NT2/D1 (cell line): ENCODE results near the gene ZSWIM4.
"Not testable (repeated sequence)": the region's sequence is repeated elsewhere in the genome, so short reads cannot be mapped to it uniquely, and the experiment has no call there.

Experiments
- DNase-seq: peaks from one replicate; pipeline ENCODE4 v3.0.0-alpha.2; 2011; ENCODE audit warnings: low read depth, low spot score
- H3K27me3 ChIP-seq: 2 replicates; pipeline ENCODE4 v1.6.0; 2011; ENCODE audit warnings: mild to moderate bottlenecking; ENCODE audit not compliant: insufficient read length, insufficient read depth
- H3K36me3 ChIP-seq: 2 replicates; pipeline ENCODE4 v1.6.1; 2011; ENCODE audit warnings: mild to moderate bottlenecking, low read length, mixed read lengths; ENCODE audit not compliant: insufficient read depth, insufficient read length
- H3K4me1 ChIP-seq: 2 replicates; pipeline ENCODE4 v1.5.1; 2011; ENCODE audit not compliant: insufficient read depth, insufficient read length
- H3K4me3 ChIP-seq: 2 replicates; pipeline ENCODE4 v1.5.1; 2011; ENCODE audit warnings: low read depth; ENCODE audit not compliant: insufficient read length
- H3K9ac ChIP-seq: 2 replicates; pipeline ENCODE4 v1.6.0; 2011; ENCODE audit warnings: low read depth; ENCODE audit not compliant: insufficient read length
- H3K9me3 ChIP-seq: 2 replicates; pipeline ENCODE4 v1.5.1; 2011; ENCODE audit warnings: mild to moderate bottlenecking, low read length; ENCODE audit not compliant: insufficient read depth
- SUZ12 ChIP-seq: IDR thresholded peaks from 2 replicates; pipeline ENCODE4 v1.6.1; 2011; ENCODE audit not compliant: insufficient read length, insufficient read depth; ENCODE audit errors: extremely low read depth
- YY1 ChIP-seq: IDR thresholded peaks from 2 replicates; pipeline ENCODE4 v1.6.1; 2011; ENCODE audit not compliant: insufficient read length, insufficient read depth
- ZNF274 ChIP-seq: IDR thresholded peaks from 2 replicates; pipeline ENCODE4 v1.6.1; 2011; ENCODE audit warnings: mild to moderate bottlenecking, low read depth, low read length

Gene ZSWIM4

GRCh38 chr19:13778398-13778797, 16.8 kb upstream of the ZSWIM4 start:
- DNase-seq, result no peak
- Histone ChIP-seq H3K9me3 (peaks cover 5% of the 10 kb centered on the region; the same call in 1 of the 2 replicates), H3K27me3 (no peaks in the 10 kb centered on the region), H3K4me1 (peaks cover 4% of the 10 kb centered on the region), H3K9ac (no peak overlapping the region), H3K4me3 (no peak overlapping the region), H3K36me3 (peaks cover 48% of the 10 kb centered on the region)
- TF ChIP-seq YY1, result no peak
- no peak for TF ChIP-seq SUZ12
- TF ChIP-seq ZNF274, result no peak

- H3K27me3 ChIP-seq, result no peaks in the 10 kb centered on the region
- H3K4me3 ChIP-seq, result no peak overlapping the region
- no peak for DNase-seq
- peaks cover 48% of the 10 kb centered on the region for H3K36me3 ChIP-seq
- H3K4me1 ChIP-seq, result peaks cover 6% of the 10 kb centered on the region
- H3K9me3 ChIP-seq, result peaks cover 5% of the 10 kb centered on the region; the same call in 1 of the 2 replicates
- H3K9ac ChIP-seq, result no peak overlapping the region
- TF ChIP-seq ZNF274, result no peak
These were observed 16.4 kb upstream of the ZSWIM4 start for GRCh38 chr19:13778847-13779246.

- H3K4me3 ChIP-seq, H3K27me3 ChIP-seq, H3K4me1 ChIP-seq, DNase-seq, H3K9me3 ChIP-seq, H3K9ac ChIP-seq: not testable (repeated sequence)
- H3K36me3 ChIP-seq, result peaks cover 48% of the 10 kb centered on the region
These were observed 15.4 kb upstream of the ZSWIM4 start for GRCh38 chr19:13779794-13780193.

GRCh38 chr19:13781547-13781946, 13.7 kb upstream of the ZSWIM4 start:
- no peak for TF ChIP-seq ZNF274
- no peak for TF ChIP-seq YY1
- TF ChIP-seq SUZ12, result no peak
- Histone ChIP-seq H3K27me3 (no peaks in the 10 kb centered on the region), H3K36me3 (peaks cover 35% of the 10 kb centered on the region), H3K9ac (peak overlapping the region; percentile 18), H3K4me1 (peaks cover 8% of the 10 kb centered on the region), H3K4me3 (no peak overlapping the region), H3K9me3 (peaks cover 5% of the 10 kb centered on the region; the same call in 1 of the 2 replicates)
- DNase-seq, result peak; percentile 62

GRCh38 chr19:13782537-13782936, 12.7 kb upstream of the ZSWIM4 start:
- no peak overlapping the region for H3K4me3 ChIP-seq
- H3K4me1 ChIP-seq, result peaks cover 8% of the 10 kb centered on the region
- peaks cover 5% of the 10 kb centered on the region; the same call in 1 of the 2 replicates for H3K9me3 ChIP-seq
- H3K36me3 ChIP-seq, result peaks cover 25% of the 10 kb centered on the region
- TF ChIP-seq SUZ12 (no peak), YY1 (no peak)
- peak overlapping the region; percentile 26 for H3K9ac ChIP-seq
- DNase-seq, result no peak
- no peaks in the 10 kb centered on the region for H3K27me3 ChIP-seq

- TF ChIP-seq ZNF274 (no peak), YY1 (no peak), SUZ12 (no peak)
These were observed 11.4 kb upstream of the ZSWIM4 start for GRCh38 chr19:13783565-13784500.

GRCh38 chr19:13784731-13785452, 10.4 kb upstream of the ZSWIM4 start:
- H3K9me3 ChIP-seq, result peaks cover 1% of the 10 kb centered on the region; the same call in 1 of the 2 replicates
- TF ChIP-seq YY1, result no peak
- no peak for TF ChIP-seq SUZ12
- no peak for TF ChIP-seq ZNF274
- H3K4me1 ChIP-seq, result peaks cover 12% of the 10 kb centered on the region
- no peak for DNase-seq
- peaks cover 1% of the 10 kb centered on the region for H3K36me3 ChIP-seq
- peak overlapping the region; percentile 21 for H3K9ac ChIP-seq
- no peak overlapping the region for H3K4me3 ChIP-seq
- H3K27me3 ChIP-seq, result no peaks in the 10 kb centered on the region

More at GRCh38 chr19:13783565-13784500, 11.4 kb upstream of the ZSWIM4 start:
- H3K27me3 ChIP-seq, result no peaks in the 10 kb centered on the region
- no peak overlapping the region for H3K9ac ChIP-seq
- peaks cover 12% of the 10 kb centered on the region for H3K4me1 ChIP-seq
- H3K36me3 ChIP-seq, result peaks cover 12% of the 10 kb centered on the region
- no peak for DNase-seq
- H3K9me3 ChIP-seq, result peaks cover 5% of the 10 kb centered on the region; the same call in 1 of the 2 replicates
- no peak overlapping the region for H3K4me3 ChIP-seq
